HT1080 (cell line): ENCODE results near the gene ATG9B. TPM values are rescaled to one million over a fixed set of nuclear protein-coding genes. Genes with fewer than 3 reads are reported as not detected.
"Not testable (repeated sequence)": the region's sequence is repeated elsewhere in the genome, so short reads cannot be mapped to it uniquely, and the experiment has no call there.

Source experiments
- DNase-seq: peaks from one replicate; pipeline ENCODE4 v3.0.0-alpha.2; 2015; ENCODE audit warnings: low read depth
- total RNA-seq: library from RNA; depleted of rRNA; stranded (reverse); fragments of >200 nt; shearing (Covaris generic); gene quantifications from 2 replicates; pipeline ENCODE4 v1.2.3, GENCODE V29; 2014

ATG9B gene
- total RNA-seq, 1 experiment from 2014 or later = not detected

DNA sequence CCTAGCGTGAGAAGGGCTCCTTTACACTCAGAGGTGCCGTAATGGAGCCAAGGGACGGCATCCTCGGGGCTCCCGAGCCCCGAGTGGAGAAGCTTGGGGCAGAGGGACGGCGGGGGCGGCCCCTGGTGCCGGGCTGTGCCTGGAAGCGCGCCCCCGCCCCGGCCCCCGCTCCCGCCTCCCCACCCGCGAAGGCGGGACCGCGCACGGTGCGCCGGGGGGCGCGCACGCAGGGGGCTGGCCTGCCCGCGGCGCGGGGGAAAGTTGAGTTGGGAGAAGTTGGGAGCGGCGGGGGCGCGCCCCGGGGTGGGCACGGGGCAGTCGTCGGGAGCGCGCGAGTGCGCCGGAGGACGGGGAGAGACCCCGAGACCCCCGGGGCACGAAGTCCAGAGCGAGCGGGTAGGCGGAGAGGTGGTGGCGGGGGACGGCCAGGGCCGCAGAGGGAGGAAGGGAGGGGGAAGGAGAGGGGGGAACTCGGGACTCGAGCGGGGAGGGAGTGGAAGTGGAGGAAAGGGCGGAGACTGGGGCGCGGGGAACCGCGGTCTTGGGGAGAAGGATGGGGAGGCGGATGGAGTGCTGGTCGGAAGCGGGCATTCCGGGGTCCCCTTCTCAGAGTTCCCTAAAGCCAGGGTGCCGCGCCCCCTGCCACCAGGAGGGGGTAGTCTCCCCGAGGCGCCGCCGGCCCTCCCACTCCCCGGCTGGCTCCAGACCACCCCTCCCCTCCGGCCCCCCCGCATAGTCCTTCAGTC lies 35.2 kb upstream of the ATG9B start, which contains the start of gene SLC4A2:
Gene SLC4A2, plus strand, starts transcription at position 223 of the 746 bp plus-strand sequence. CDS start 2,399 bp downstream, outside the sequence.
- no peak for DNase-seq

DNA sequence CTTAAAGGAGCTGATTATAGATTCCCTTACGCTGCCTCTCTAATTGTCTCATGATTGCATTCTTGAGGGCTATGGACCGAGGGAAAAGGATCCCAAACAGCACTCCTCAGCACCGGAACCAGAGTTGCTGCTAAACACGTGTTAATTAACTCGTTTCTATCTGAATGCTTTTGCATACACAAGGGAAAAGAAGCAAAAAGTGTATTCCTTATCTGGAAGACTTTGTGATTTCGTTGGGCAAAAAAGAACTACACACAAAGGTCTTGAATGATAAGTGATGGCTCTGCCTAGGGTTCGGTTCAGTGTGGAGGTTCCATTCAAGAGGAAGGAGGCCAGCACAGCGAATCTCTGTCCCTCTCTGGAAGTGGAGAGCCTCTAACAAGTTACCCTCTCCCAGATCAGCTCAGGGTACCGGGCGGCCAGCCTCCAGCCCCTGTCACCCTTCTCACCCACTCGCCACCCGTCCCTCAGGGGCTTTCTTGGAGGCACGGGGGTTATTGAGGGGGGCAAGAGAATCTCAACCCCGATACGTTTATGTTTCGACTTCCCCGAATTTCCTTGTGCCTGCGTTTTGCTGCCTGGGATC lies 34.6 kb upstream of the ATG9B start:
- DNase-seq = no peak

DNA sequence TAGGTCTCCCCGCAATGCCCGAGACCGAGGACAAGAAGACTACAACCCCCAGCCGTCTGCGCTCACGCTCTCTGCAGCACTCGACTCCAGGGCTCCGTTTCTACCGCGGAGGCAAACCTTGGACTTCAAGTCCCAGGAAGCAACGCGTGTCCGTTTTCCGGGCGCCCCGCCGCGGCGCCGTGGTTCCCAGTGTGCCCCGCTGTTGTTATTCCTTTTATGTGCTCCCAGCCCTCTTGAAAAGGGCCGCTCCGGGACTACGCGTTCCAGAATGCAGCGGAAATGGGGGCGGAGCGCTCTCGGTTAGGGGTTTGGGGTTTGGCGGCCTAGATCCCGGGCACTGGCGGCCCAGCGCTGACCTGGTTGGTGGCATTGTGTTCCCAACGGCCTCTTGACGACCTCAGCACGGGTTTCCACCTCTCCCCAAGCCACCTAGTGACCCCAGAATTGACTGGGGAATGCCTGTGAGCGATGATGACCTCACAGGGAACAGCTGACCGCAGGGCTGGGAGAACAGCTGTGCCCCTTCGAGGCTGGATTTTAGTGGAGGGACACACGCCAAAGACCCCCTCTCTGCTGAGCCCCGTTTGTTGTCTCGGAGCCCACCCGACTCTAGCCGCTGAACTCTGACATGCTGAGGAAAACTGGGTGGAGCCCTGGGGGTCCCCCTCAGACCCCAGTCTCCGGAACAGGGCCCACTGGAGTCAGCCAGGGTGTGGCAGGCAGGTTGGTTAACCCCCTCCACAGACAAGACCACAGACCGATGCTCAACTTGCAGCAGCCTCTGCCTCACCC lies 33.9 kb upstream of the ATG9B start:
- DNase-seq = peak; percentile 100

DNA sequence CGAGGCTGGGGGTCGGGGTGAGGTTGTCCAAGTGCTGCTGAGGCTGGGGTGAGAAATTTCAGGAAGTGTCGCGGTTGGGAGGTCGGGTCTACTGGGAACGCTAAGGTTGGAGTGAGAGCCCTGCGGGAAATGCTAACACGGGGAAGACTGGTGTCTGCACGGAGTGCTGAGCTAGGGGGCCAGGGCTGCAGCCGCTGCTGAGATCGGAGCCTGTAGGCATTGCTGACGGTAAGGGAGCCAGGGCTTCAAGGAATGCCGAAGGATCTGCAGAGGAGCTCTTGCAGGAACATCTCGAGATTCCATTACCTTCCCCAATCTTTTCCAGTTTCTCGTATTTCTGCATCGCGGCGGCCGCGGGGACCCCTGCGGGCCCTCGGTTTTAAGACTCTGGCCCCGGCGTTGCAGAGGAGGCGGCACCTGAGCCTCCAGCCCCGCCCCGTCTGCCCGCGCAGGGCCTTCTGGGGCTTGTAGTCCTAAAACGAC lies 33.3 kb upstream of the ATG9B start, which contains the start of gene CDK5:
Gene CDK5, minus strand, starts transcription at position 392 of the 483 bp plus-strand sequence. Its CDS starts 49 bp downstream, at position 343.
- DNase-seq = no peak

DNA sequence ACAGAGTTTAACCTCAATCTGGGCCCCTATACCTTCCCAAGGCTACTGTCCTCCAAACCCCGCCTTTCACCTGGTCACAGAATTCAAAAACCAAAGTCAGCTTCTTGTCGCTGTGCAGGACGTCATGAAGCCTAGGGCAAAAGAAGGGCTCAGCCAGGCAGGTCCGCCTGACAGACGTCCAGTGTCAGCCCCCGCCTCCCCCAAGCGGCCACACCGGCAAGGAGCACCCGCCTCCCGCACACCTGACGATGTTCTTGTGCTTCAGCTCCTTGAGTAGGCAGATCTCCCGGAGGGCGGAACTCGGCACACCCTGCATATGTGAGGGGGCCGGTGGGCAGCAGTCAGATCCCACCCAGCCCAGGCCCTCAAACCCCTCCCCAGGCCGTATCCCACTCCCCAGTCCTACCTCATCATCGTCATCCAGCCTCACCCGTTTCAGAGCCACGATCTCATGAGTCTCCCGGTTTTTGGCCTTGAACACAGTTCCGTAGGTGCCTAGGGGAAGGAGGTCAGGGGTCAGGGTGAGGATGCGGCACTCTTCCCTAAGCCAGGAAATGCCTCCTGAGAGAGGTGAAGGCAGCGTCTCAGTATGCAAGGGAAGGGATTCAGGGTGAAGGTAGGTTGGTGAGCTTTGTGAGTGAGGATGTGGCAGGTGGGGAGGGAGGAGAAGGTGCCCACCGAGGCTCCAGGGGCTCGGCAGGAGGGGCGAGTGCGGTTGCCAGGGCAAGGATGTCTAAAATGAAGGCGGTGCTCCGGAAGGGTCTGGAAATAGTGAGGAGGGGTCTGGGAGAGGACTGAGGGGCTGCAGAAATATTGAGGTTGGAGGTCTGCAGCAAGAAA lies 32.6 kb upstream of the ATG9B start:
- DNase-seq = no peak

DNA sequence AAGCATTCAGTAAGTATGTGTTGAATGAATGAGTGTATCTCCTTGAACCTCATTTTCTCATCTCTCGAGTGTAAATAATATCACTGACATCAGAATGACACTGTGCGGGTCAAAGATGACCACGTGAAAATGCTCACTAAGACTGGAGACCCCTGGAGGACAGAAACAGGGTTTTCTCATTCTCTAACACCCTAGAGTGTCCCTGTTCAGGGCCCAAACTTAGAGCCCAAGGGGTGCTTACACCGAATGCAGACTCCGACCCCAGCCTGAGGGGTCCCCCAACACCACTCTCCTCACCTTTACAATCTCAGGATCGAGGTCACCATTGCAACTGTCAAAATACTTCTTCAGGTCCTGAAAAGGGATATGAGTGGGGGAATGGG lies 32.0 kb upstream of the ATG9B start:
- DNase-seq = no peak

DNA sequence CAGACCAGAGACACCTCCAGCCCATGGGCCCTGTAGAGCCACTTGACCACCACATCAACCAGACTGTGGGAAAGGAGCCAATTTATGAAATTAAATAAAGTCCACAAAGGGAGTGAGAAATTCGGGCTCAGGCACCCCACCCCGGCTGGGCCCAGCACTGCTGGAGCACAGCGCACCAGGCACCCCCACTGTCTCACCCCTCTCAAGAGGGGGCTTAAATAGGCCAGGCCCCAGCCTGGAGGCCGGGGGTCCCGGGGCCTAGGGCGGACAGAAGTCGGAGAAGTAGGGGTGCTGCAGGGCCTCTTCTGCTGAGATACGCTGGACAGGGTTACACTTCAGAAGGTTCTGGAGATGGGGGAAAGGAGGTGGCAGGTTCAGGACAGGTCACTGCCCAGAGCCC lies 29.5 kb upstream of the ATG9B start:
- DNase-seq = no peak

DNA sequence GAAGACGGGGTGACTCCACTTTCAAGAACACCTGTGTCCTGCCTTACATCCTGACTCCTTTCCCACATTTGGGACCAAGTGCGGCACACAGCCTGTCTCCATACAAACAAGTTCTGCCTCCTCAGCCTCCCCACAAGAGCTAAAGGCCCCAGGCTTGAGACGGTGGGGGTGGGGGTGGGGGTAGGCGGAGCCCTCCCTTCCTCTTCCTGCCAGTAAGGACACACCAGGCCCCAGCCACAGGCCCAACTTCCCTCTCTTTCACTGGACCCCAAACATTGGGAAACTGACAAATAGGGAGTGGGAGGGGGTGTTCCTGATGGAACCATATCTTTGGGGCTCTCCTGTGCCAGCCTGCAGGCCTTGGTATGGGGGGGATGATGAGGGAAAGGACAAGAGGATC lies 28.8 kb upstream of the ATG9B start:
- DNase-seq = no peak

DNA sequence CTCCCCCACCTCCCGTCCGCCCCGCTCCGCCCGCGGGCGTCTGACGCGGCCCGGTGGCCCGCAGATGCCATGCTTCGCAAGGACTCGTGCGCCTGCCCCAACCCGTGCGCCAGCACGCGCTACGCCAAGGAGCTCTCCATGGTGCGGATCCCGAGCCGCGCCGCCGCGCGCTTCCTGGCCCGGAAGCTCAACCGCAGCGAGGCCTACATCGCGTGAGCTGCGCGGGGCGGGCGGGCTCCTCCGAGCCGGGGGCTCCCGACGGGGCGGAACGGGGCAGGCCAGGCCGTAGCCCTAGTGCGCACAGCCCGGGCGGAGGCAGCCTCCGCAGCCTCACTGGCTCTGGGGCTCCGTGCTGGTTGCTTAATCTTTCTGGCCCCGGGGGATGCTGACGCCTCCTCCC lies 26.8 kb upstream of the ATG9B start:
- DNase-seq = no peak

DNA sequence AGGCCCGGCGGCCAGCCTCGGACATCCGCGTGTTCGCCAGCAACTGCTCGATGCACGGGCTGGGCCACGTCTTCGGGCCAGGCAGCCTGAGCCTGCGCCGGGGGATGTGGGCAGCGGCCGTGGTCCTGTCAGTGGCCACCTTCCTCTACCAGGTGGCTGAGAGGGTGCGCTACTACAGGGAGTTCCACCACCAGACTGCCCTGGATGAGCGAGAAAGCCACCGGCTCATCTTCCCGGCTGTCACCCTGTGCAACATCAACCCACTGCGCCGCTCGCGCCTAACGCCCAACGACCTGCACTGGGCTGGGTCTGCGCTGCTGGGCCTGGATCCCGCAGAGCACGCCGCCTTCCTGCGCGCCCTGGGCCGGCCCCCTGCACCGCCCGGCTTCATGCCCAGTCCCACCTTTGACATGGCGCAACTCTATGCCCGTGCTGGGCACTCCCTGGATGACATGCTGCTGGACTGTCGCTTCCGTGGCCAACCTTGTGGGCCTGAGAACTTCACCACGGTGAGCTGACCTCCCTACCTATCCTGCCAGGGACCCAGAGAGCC lies 24.7 kb upstream of the ATG9B start:
- no peak for DNase-seq

DNA sequence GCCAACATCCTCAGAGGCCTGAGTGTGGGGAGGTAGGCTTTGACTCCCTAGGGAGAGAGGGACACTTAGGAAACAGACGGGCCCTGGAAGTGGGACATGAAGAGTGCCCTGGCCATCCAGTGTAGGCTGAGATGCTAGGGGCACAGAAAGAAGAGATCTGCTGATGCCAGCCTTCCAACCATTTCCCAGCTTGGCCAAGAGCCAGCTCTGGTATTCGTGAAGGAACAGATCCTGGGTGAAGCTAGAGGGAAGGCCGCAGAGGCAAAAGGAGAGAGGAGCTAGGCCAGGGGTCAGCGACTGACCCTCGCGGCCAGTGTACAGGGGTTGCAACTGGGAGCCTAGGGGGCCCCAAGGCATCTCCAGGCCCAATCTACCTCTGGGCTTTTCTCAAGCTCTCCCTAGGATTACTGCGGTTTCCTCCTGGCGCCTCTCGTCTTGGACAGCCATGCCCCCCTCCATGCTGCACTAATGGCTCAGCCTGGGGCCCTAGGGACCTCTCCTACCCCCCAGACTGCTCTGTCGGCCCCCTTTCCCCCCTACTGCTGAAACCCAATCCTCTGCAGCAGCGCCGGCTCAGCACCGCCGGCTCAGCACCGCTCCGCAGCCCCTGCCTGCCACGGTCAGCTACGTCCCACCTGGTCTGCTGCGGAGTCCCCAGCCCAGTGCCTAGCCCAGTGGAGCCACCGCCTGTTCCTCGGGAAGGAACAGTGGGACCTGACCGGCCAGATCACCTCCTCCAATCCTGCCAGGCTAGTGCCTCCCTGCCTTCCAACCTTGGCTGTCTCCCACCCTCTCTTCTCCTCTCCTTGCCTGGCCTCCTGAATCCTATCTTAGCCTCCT lies 23.9 kb upstream of the ATG9B start, which contains the start of gene ASIC3:
Gene ASIC3, plus strand, starts transcription at position 556 of the 840 bp plus-strand sequence. CDS start 355 bp downstream, outside the sequence.
- DNase-seq = no peak

DNA sequence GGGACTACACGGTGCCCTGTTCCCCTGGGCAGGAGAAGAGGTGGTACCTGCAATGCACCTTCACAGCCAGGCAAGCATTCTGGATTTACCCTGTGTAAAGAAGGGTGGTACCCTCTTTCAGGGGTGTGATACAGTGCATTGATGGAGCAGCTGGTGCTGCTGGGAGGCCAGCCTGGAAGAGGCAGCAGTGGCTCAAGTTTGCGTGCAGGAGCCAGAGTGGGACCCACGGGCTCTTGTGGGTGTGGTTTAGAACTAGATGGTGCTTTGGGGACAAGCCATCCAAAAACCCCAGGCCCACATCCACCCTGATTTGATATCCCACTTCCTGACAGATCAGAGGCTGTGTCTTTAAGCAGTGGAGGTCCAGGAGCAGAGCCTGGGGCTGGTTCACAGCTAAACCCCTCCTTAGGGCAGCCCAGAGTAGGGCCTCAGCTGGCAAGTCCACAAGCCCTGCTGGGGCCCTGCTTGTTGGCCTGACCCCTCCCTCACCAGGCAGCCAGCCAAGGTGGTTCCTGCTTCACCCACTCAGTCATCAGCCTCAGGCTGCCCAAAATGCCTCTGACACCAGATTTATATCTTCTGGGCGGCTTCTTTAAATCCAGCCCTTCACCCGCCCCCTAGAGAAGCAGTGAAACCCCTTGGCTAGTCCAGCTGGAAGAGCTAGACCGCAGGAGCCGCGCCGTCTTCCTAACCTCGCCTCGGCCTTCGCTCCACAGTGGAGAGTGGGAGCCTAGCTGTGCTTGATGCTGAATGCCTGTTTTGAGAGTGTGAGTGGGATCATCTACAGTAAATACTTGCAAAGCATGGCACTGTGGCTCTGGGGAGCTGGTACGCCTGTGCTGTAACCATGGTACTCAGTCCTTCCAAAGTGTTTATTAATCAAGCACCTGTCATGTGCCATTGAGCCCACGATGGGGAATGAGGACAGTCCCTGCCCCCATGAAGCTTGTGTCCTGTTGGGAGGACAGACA lies 22.6 kb upstream of the ATG9B start:
- DNase-seq = peak; percentile 34

DNA sequence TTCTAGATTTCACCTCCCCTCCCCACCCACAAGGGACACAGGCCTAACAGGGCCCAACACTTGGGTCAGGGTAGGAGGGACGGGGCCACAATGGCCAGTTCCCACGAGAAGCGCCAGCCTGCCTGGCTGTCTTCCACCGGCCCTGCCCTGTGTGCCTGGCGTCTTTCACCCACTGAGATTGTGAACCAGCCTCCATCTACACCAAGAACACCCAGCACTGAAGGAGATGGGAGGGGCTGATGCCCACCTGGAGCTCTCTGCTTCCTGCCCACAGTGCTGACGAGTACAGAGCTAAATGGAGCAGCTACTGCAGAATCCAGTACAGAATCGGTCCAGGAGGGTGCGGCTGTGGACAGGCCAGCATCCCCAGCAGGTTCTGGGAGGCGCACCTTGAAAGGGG lies 21.7 kb upstream of the ATG9B start:
- no peak for DNase-seq

DNA sequence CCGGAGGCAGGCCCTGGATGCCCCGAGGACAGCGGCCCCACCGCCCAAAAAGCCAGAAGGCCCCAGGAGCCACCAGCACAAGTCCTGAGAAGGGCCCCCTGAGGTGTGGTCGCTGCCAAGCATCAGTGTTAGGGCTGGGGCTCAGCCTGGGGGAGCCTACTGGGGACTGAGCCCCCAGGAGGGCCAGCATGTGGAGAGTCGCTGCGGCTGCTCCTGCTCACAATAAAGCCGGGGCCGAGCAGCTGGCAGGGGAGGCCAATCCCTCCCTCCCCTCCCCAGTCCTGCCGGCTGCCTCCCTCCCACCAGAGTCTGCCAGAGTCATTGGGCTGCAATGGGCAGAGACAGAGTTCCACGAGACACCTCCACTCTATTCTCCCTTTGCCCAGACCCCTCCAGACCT lies 21.0 kb upstream of the ATG9B start:
- no peak for DNase-seq

DNA sequence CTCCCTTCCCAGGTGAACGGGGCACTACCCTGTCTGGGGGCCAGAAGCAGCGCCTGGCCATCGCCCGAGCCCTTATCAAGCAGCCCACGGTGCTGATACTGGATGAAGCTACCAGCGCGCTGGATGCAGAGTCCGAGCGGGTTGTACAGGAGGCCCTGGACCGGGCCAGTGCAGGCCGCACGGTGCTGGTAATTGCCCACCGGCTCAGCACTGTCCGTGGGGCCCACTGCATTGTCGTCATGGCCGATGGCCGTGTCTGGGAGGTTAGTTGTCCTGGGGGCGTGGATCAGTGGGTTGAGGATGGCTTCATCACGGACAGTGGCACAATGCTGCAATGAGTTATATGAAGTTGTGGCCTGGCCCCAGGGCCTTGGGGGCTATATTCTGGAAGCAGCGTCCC lies 19.7 kb upstream of the ATG9B start:
- no peak for DNase-seq

DNA sequence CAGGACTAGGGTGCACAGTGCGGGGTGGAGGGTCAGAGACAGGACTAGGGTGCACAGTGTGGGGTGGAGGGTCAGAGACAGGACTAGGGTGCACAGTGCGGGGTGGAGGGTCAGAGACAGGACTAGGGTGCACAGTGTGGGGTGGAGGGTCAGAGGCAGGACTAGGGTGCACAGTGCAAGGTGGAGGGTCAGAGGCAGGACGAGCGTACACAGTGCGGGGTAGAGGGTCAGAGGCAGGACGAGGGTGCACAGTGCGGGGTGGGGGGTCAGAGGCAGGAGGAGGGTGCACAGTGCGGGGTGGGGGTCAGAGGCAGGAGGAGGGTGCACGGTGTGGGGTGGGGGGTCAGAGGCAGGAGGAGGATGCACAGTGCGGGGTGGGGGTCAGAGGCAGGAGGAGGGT lies 19.2 kb upstream of the ATG9B start:
- DNase-seq = not testable (repeated sequence)

DNA sequence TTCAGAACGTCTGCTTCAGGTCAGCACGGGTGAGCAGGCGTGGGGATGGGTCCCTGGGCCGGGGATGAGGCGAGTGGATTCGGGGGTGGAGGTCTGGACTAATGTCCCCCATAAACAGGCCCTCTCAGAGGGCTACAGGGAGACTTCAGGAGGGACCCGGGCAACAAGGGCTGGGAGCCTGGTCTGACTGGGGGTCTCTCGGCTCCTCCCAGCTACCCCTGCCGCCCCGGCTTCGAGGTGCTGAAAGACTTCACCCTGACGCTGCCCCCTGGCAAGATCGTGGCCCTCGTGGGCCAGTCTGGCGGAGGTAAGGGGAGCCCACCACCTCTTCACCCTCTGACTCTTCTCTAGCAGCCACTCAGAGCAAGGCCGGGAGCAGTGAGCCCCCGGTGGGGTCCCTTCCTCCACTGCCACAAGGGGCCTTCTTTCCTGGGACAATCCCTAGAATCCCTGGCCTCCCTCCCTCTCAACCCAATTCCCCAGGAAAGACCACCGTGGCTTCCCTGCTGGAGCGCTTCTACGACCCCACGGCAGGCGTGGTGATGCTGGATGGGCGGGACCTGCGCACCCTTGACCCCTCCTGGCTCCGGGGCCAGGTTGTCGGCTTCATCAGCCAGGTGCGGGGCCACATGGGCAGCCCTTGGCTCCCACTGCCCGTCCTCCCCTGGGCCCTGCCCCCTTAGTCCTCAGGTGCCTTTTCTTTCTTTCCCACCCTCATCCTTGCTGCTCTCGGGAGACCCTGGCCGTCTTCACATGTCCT lies 16.5 kb upstream of the ATG9B start:
- no peak for DNase-seq
